GM12878 (cell line): Measurements from ENCODE around the gene ASB15.

Experiments
- BACH1 ChIP-seq: fragments of 450-650 bp; IDR thresholded peaks from 2 replicates; pipeline ENCODE4 v1.6.1; 2017; ENCODE audit warnings: mild to moderate bottlenecking, borderline replicate concordance
- CEBPB ChIP-seq, 2 experiments: fragments of 150-350 bp in 1 of 2; IDR thresholded peaks; 2 replicates each; pipeline ENCODE4 v1.6.1; 2012 to 2014; ENCODE audit warnings: low read depth in 2 of 2, low read length in 2 of 2, borderline replicate concordance in 1 of 2, inconsistent platforms in 1 of 2
- CREB1 ChIP-seq: IDR thresholded peaks from 2 replicates; pipeline ENCODE4 v1.6.1; 2012; ENCODE audit warnings: low read depth, mild to moderate bottlenecking, inconsistent platforms
- SIN3A ChIP-seq: IDR thresholded peaks from 2 replicates; pipeline ENCODE4 v1.6.1; 2012; ENCODE audit warnings: low read depth, low read length, improper control_type of control experiment
- TF ChIP-seq, protein P1 (sequence below): IDR thresholded peaks from 2 replicates; pipeline ENCODE4 v1.6.1; 2012; ENCODE audit warnings: low read depth, low read length, improper control_type of control experiment
- TF ChIP-seq, protein P2 (sequence below): IDR thresholded peaks from 2 replicates; pipeline ENCODE4 v1.6.1; 2011; ENCODE audit warnings: mild to moderate bottlenecking, low read depth, low read length, moderate library complexity; ENCODE audit not compliant: insufficient replicate concordance

DNA sequence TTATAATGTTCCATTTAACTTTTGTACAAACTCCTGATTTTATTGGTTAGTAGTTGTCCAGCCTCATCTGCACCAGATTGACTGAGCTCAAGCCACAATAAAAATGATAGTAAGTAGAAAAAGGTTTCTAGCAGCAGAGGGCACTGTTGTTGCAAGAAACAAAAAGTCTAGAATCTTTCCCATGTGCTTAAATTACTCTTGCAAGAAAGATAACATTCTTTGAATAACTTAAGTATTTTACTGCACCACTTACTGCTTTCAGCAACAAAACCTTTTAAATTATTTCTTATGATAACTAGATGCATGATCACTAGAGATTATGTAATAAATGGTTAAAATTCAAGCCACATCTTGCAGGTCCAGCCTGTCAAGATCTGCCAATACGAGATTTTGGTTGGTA is 81.1 kb downstream of the ASB15 start:
- TF ChIP-seq, protein P1, sequence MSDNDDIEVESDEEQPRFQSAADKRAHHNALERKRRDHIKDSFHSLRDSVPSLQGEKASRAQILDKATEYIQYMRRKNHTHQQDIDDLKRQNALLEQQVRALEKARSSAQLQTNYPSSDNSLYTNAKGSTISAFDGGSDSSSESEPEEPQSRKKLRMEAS = no peak
- TF ChIP-seq, protein P2, sequence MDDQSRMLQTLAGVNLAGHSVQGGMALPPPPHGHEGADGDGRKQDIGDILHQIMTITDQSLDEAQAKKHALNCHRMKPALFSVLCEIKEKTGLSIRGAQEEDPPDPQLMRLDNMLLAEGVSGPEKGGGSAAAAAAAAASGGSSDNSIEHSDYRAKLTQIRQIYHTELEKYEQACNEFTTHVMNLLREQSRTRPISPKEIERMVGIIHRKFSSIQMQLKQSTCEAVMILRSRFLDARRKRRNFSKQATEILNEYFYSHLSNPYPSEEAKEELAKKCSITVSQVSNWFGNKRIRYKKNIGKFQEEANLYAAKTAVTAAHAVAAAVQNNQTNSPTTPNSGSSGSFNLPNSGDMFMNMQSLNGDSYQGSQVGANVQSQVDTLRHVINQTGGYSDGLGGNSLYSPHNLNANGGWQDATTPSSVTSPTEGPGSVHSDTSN = no peak
- TF ChIP-seq CREB1 (no peak), BACH1 (no peak), CEBPB (IDR thresholded peaks at IDR 0.05; ENCODE audit: borderline replicate concordance in 1 of 2, low read depth in 2 of 2, low read length in 2 of 2) (no peak), SIN3A (no peak)
